GM21529 (cell line): ENCODE data around the gene GRIFIN.
"Not testable (repeated sequence)": the region's sequence is repeated elsewhere in the genome, so short reads cannot be mapped to it uniquely, and the experiment has no call there.

Source experiments
- ATAC-seq: cut with Tn5 transposase; IDR thresholded peaks from one replicate; pipeline ENCODE4 v1.9.1; 2021; ENCODE audit not compliant: unreplicated experiment

Gene GRIFIN

GRCh38 chr7:2461268-2462026 is 14.8 kb downstream of the GRIFIN start:
- ATAC-seq: no peak

DNA sequence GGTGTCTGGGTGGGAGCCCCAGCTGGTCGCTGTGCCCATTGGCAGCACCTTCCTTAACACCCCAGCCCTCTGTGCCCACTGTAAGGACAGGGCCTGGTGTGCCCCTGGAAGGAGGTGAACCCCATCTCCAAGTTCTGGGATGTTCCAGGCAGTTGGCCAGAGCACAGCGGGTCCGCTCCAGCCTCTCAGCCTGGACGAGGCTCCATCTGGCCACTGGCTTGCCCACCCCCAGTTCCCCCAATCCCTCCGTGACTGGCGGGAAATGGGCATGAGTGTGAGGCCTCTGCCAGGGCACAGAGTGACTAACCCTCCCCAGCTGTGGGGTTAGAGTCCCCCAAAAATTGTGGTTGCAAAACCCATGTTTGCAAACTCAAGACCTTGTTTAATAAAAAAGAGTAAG is 15.6 kb downstream of the GRIFIN start:
- no peak for ATAC-seq

DNA sequence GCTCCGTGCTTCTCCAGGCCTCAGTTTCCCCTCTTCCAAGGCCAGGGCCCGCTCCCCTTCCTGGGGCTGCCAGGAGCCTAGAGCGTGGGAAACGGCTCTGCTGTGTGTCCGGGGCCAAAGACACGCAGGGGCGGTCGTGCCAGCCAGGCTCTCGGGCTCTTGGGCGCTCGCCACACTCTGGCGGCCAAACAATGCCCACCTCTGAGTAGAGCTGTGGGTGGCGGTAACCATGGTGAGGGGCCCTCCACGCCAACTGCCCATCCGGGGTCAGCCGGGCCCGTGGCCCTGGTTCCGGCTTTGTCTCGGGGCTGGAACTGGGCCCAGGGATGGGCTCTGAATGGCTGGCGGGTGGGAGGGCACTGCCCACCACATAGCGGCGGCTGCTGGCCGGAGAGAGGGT is 16.0 kb downstream of the GRIFIN start:
- no peak for ATAC-seq

GRCh38 chr7:2459674-2460073 is 16.5 kb downstream of the GRIFIN start:
- ATAC-seq: no peak

DNA sequence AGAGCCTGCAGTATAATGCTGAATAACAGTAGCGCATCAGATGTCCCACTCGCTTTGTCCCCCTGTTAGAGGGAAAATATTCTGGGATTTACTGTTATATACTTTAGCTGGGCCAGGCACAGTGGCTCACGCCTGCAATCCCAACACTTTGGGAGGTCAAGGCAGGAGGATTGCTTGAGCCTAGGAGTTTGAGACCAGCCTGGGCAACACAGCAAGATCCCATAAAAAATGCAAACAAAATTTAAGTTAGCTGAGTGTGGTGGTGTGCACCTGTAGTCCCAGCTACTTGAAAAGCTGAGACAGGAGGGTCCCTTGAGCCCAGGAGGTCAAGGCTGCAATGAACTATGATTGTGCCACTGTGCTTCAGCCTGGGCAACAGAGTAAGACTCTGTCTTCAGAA is 22.3 kb downstream of the GRIFIN start:
- not testable (repeated sequence) for ATAC-seq

DNA sequence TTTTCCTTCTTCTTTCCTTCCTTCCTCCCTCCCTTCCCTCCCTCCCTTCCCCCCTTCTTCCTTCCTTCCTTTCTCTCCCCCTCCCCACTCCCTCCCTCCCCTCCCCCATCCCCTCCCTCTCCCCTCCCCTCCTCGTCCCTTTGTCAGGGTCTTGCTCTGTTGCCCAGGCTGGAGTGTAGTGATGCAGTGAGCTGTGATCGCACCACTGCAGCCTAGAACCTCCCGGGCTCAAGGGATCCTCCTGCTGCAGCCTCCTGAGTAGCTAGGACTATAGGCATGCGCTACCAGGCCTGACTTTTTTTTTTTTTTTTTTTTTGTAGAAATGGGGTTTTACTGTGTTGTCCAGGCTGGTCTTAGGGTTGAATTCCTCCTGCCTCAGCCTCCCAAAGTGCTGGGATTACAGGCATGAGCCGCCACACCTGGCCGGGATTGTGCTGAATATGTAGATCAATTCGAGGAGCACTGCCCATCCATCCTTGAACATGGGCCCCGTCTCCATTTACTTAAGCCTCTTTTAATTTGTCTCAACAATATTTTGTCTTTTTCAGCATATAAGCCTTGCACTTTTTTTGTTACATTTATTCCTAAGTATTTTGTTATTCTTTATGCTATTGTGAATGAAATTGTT is 23.4 kb downstream of the GRIFIN start:
- ATAC-seq: no peak

GRCh38 chr7:2452074-2452507 is 24.1 kb downstream of the GRIFIN start:
- peak; percentile 39 for ATAC-seq

GRCh38 chr7:2451171-2452073 is 24.8 kb downstream of the GRIFIN start:
- ATAC-seq: peak; percentile 90

DNA sequence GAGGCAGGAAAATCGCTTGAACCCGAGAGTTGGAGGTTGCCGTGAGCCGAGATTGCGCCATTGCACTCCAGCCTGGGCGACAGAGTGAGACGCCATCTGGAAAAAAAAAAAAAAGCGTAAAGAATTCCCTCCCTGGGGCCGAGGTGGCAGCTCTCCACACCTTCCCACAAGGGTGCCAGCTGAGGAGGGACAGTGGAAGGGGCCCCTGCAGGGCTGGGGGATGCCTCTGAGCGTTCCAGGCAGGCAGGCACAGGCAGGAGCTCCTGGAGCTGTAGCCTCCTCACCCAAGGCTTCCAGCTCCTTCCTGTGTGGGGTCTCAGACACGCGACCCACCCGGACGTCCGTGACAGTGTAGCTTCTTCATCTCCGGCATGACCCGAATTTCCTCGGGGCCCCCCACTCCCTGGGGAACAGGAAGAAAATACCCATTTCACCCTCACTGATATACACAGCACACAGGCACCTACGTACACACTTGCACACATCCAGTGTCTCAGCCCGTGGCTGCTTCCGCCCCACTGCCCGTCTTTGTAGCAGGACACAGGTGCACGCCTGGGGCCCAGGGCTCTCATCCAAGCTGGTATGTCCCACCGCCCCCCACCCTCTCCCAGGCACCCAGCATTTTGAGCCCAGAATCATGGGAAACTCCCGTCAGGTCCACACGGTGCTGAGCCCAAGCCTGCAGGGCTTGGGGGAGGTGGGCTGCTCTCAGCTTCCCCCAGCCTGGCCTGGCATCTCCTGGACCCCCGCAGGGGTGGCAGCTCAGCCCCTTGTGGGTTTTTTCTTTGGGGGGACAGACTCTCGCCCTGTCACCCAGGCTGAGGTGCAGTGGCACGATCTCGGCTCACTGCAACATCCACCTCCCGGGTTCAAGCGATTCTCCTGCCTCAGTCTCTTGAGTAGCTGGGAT is 25.7 kb downstream of the GRIFIN start:
- ATAC-seq: no peak

DNA sequence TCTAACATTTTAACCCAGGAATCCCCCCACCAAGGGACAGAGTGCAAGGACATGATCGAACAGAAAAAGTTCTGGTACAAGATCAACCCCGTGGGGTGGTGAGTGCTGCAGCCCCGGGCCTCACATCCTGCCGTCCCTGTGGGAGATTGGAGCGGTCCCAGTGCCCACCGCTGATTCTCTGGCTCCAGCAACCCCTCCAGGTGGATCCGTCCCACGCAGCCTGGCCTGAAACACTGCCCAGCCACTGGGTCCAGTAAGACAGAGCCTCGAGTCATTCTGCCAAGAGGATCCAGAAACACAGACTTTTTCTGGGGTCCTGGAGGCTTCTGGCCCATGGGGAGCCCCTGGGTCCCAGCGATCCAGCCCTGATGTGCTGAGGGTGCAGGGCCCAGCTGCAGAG is 29.5 kb downstream of the GRIFIN start:
- no peak for ATAC-seq

GRCh38 chr7:2445898-2446555 is 30.2 kb downstream of the GRIFIN start:
- no peak for ATAC-seq

DNA sequence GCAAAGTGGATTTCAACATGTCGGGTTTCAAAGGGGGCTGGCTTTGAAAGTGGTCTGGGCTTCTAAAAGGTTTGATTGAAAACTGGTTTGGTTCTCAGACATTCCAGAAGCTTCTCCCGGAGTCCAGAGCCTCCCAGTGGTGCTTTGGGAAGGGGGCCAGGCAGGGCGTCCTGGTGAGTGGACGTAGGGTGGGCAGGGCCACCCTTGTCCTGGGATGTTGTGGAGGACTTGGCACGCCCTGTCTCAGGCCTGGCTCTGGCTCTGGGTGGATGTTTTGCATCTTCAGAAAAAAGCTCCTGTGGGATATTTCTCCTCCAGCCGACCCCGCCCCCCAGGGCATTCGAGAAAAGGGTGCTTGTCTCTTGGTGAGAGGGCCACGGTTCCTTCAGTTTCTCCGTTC is 31.2 kb downstream of the GRIFIN start:
- no peak for ATAC-seq

GRCh38 chr7:2444476-2444875 is 31.7 kb downstream of the GRIFIN start:
- ATAC-seq: no peak

DNA sequence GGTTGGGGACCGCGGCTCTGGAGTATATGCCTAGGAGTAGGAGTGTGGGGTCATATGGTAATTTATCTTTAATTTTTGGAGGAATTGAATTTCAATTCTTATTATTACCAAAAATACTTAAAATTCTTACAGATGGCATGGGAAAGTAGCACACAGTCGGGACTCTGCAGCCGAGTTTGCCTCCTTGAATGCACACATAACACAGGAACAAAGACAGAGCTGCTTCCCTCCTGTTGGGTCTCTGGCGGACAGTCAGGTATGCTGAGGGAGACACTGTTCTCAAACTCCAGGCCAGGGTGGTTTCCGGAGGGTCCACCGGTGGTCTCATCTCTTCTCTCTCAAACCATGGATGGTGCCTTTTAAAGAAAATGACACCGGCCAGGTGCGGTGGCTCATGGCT is 32.7 kb downstream of the GRIFIN start:
- ATAC-seq: no peak

DNA sequence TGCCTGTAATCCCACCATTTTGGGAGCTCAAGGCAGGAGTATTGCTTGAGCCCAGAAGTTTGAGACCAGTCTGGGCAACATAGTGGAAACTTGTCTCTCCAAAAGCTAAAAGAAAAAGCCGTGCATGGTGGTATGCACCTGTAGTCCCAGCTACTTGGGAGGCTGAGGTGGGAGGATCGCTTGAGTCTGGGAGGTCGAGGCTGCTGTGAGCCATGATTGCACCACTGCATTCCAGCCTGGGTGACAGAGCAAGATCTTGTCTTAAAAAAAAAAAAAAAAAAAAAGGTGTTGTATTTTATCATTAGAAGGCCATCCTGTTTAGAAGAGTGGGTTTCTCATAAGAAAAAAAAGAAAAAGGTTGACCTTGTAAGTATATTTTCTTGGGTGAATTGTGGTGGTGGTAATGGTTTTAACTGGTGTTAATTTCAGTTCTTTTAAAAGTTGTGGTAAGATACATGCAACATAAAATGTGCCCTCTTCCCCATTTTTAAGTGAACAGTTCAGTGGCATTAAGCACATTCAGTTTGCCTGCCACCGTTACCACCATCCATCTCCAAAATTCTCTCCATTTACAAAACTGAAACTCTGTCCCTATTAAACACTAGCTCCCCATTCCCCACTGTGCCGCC is 34.7 kb downstream of the GRIFIN start:
- ATAC-seq: no peak

DNA sequence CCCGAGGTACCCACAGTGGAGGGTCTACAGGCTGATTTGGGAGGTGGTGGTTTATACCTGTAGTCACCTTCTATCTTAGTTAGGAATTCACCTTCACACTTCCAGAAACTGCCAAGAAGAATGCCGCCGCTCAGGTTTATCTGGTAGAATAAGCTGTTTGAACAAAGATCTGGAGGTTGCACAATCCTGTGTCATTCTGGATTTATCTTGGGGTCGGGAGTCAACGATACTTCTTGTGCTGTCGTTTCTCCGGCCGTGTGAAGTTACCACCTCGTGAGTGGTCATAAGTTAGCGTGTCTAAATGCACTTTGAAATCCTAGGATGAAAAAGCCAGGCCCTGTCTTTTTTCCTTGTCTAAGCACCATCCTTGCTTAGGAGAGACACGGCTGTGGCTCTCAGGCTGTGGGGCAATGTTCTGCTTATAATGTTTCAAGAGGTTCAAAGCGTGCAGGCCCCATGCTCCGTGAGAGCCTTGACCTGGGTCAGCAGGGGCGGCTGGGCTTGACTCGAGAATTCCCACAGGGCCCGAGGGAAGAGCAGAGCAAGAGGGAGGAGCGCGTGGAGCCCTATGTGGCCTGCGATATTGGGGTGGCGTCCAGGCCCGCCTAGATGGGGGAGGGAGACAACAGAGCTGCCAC is 35.5 kb downstream of the GRIFIN start:
- ATAC-seq: no peak

- no peak for ATAC-seq
These were observed 37.4 kb downstream of the GRIFIN start for GRCh38 chr7:2438775-2439174.

DNA sequence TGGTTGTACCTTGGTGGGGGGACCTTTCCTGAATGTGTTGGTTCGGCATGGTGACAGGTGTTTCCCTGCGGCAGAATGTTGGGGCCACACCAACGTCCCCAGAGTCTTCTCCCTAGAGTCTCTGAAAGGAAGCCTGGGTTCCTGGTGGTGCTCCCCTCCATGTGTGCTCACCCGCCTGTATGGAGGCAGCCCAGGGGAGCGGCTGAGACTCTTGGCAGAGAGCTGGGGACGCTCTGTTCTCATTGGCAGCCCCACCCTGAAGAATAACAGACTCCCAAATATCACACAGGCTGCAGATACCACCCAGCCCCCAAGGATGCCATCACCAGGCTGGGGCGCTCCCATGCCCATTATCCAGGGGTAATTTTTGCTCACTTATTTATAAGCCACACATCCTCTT is 38.0 kb downstream of the GRIFIN start:
- no peak for ATAC-seq

GRCh38 chr7:2437537-2438148 is 38.6 kb downstream of the GRIFIN start:
- no peak for ATAC-seq
